VCaP (cell line): Measurements from ENCODE around the gene GPLD1.

ENCODE experiments used
- H3K27ac ChIP-seq: fragments of 450-650 bp; 2 replicates; pipeline ENCODE4 v1.5.1; 2017
- TF ChIP-seq, protein P1 (sequence below): fragments of 450-650 bp; conservative IDR thresholded peaks from 2 replicates; pipeline ENCODE4 v1.5.1; 2017; ENCODE audit warnings: mild to moderate bottlenecking, moderate library complexity

The GPLD1 gene

DNA sequence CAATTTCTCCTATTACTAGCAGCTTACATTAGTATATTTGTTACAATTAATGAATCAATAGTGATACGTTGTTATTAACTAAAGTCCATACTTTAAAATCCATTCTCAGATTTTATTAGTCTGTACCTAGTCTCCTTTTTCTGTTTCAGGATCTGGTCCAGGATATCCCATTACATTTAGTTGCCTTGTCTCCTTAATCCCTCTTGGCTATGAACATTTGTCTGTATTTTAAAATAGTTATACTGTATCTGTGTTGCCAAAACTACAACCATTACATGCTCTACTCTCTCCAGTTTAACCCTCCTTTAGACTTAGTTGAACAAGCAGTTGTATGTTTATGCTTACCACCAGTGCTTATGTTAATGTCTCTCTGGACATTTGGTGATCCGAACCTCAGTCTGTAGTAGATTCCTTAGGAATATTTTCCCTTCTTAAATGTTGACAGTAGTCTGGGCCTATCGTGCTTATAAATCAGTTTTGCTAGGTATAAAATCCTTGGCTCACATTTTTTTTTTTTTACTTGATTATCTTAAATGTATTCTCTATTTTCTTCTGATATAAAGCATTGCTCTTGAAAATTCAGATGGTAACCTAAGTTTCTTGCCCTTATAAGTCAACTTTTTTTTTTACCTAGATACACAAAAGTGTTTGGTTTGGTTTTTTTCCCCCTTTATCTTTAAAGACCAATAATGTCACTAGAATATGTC lies 17.6 kb upstream of the GPLD1 start:
- H3K27ac ChIP-seq: no peak overlapping the region
- TF ChIP-seq, protein P1, sequence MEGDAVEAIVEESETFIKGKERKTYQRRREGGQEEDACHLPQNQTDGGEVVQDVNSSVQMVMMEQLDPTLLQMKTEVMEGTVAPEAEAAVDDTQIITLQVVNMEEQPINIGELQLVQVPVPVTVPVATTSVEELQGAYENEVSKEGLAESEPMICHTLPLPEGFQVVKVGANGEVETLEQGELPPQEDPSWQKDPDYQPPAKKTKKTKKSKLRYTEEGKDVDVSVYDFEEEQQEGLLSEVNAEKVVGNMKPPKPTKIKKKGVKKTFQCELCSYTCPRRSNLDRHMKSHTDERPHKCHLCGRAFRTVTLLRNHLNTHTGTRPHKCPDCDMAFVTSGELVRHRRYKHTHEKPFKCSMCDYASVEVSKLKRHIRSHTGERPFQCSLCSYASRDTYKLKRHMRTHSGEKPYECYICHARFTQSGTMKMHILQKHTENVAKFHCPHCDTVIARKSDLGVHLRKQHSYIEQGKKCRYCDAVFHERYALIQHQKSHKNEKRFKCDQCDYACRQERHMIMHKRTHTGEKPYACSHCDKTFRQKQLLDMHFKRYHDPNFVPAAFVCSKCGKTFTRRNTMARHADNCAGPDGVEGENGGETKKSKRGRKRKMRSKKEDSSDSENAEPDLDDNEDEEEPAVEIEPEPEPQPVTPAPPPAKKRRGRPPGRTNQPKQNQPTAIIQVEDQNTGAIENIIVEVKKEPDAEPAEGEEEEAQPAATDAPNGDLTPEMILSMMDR: no peak

DNA sequence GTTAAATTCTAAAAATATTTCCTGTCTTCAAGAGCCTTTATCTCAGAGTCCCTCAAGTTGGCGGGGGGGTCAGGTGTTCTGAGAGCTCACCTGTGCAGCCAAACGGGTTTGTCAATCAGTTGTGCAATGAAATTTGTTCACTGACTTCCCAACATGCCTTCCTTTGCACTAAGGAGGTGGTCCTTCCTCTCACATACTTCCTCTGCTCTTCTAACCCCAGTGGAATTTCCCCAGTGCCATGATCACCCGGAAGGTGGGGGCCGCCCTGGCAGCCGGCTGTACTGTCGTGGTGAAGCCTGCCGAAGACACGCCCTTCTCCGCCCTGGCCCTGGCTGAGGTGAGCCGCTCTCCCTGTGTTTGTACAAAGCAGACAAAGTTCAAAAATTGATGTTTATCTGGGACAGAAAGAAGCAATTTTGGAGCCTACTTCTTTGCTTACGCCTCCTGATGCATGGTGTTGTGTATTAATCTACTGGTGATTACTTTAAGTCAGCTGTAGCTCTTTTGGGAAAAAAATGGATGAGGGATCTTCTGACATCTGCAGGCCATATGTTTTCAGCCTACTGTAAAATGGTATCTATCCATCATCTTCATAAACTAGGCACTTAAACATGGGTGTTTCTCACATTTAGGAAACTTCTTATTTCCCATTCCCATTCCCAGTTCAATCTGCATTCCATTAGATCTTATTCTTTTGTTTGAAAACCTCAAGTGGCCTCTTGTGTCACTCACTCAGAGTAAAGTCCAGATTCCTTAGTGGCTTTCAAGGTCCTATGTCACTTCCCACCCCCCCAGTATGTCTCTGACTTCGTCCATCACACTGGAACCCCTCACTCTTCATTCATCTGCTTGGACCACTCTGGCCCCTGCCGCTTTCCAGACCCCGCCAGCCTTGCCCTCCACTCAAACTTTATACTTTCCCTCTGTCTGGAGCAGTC lies 15.5 kb upstream of the GPLD1 start:
- no peak overlapping the region for H3K27ac ChIP-seq
- TF ChIP-seq, protein P1: no peak

DNA sequence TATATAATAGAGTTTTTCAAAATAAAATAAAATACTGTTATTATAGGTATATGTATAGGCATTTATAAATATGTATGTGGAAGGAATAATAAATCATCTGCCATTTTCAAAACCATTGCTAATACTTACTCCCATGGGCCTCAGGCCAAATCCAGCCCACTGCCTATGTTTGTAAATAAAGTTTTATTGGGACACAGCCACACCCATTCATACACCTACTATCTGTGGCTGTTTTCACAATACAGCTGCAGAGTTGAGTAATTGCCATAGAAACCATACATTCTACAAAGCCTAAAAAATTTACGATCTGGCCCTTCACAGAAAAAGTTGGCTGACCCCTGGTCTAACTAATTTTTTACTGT lies 14.9 kb upstream of the GPLD1 start:
- no peak overlapping the region for H3K27ac ChIP-seq
- TF ChIP-seq, protein P1: no peak

DNA sequence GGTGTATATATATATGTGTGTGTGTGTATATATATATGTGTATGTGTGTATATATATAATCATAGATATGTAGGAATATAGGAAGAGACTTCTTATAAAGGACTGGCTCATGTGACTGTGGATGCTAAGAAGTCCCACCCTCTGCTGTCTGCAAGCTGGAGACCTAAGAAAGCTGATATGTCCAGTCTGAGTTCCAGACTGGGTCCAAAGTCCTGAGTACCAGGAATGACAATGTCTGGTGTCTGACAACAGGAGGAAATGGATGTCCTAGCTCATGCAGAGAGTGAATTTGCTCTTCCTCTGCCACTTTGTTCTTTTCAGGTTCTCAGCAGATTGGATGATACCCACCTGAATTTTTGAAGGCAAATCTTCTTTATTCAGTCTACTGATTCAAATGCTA lies 12.5 kb upstream of the GPLD1 start:
- TF ChIP-seq, protein P1: no peak
- H3K27ac ChIP-seq: no peak overlapping the region

DNA sequence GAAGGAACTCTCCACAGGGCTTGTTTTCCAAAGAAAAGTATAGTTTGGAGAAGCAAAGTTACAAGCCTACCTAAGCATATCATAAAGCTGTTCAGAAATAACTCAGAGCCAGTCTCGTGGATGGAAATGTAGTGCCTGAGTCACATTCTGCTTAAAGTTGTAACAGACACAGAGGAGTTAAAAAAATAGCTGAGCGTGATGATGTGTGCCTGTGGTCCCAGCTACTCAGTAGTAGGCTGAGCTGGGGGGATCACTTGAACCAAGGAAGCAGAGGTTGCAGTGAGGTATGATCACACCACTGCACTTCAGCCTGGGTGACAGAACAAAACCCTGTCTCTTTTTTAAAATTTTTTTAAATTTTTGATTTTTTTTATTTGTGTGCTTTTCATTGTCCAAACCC lies 12.0 kb upstream of the GPLD1 start:
- no peak overlapping the region for H3K27ac ChIP-seq
- TF ChIP-seq, protein P1: no peak

DNA sequence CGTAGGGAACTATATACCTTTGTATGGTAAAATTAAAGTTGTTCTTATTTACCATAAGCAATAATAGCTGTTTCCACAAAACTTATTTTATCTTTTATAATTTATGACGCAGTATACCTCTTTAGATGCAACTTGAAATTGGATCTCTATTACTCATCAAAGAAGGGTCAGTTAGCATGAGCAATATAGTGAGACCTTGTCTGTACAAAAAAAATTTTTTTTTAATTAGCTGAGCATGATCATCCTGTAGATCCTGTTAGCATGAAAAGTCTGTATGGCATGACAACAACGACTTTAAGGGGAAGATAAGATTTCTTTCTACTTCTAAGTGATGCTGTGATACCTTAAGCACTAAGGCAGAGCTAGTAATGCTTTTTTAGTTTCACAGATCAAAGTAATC lies 11.3 kb upstream of the GPLD1 start:
- TF ChIP-seq, protein P1: no peak
- no peak overlapping the region for H3K27ac ChIP-seq

DNA sequence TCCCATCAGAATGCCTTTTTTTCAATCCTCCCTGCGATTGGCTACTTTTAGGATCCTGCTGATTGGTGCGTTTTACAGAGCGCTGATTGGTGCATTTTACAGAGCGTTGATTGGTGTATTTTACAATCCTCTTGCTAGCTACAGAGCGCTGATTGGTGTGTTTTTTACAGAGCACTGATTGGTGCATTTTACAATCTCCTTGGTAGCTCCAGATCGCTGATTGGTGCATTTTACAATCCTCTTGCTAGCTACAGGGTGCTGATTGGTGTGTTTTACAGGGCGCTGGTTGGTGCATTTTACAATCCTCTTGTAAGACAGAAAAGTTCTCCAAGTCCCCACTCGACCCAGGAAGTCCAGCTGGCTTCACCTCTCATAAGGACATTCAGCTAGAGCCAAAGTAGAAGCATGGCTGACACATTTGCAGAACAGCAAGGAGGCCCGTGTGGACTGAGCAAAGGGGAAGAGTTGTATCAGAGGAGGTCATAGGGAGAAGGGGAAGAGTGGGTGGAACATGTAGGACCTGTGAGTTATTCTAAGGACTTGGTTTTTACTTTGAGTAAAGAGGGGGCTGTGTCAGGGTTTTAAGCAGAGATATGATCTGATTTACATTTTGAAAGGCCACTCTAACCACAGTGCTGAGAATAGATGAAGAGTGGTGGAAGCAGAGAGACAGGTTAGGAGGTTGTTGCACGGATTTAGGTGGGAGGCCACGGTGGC lies 8.0 kb upstream of the GPLD1 start:
- TF ChIP-seq, protein P1: no peak
- H3K27ac ChIP-seq: no peak overlapping the region
